Mesothelial cell of epicardium (in vitro differentiated cells): Measurements from ENCODE around the gene ITGA11. TPM values are rescaled to one million over a fixed set of nuclear protein-coding genes. Genes with fewer than 3 reads are reported as not detected.

Experiments used
- DNase-seq, 2 experiments: peaks; one replicate each; pipeline ENCODE4 v3.0.0; 2021; ENCODE audit warnings: low spot score in 2 of 2; ENCODE audit not compliant: unreplicated experiment in 2 of 2
- H3K27ac Mint-ChIP-seq: 2 replicates; pipeline ENCODE4 v1.8.0; 2021; ENCODE audit warnings: mixed read lengths
- H3K27me3 Mint-ChIP-seq: 2 replicates; pipeline ENCODE4 v1.8.0; 2021; ENCODE audit warnings: low read depth, mixed read lengths
- H3K36me3 Mint-ChIP-seq: 2 replicates; pipeline ENCODE4 v1.8.0; 2021; ENCODE audit warnings: mixed read lengths
- H3K4me1 Mint-ChIP-seq: 2 replicates; pipeline ENCODE4 v1.8.0; 2021; ENCODE audit warnings: mixed read lengths
- H3K4me3 Mint-ChIP-seq: 2 replicates; pipeline ENCODE4 v1.8.0; 2021; ENCODE audit warnings: mild to moderate bottlenecking, moderate library complexity, mixed read lengths
- H3K9me3 Mint-ChIP-seq: 2 replicates; pipeline ENCODE4 v1.8.0; 2021; ENCODE audit warnings: mixed read lengths
- total RNA-seq: library from RNA; stranded (reverse); gene quantifications from 3 replicates; pipeline ENCODE4 v1.2.1, GENCODE V29; 2021
- TF ChIP-seq, protein P1 (sequence below): fragments of 200-600 bp; sonication (generic); IDR thresholded peaks from one replicate; pipeline ENCODE4 v1.5.0; 2021; ENCODE audit warnings: antibody characterized with exemption; ENCODE audit not compliant: unreplicated experiment

The ITGA11 gene
- total RNA-seq, 1 donor from 2014 or later = 3.5 TPM

DNA sequence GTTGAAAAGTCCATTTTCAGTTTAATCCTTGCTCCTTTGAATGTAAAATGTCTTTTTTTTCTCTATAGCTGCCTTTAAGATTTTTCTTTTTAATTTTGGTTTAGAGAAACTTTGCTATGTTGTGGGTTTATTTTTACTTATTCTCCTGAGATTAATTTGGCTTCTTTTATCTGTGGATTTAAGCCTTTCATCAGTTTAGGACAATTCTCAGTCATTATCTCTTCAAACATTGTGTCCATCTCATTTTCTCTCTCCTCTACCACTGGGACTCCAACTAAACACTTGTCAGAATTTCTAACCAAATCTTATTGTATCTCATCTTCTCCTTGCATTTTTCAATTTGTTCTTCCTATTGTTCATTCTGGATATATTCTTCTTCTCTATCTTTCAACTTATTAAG lies 12.4 kb upstream of the ITGA11 start:
- Mint-ChIP-seq H3K4me1 (peaks cover 4% of the 10 kb centered on the region), H3K27ac (no peak overlapping the region), H3K9me3 (peaks cover 7% of the 10 kb centered on the region), H3K36me3 (no peaks in the 10 kb centered on the region), H3K4me3 (no peak overlapping the region), H3K27me3 (peaks cover 54% of the 10 kb centered on the region)
- DNase-seq = no peak
- TF ChIP-seq, protein P1, sequence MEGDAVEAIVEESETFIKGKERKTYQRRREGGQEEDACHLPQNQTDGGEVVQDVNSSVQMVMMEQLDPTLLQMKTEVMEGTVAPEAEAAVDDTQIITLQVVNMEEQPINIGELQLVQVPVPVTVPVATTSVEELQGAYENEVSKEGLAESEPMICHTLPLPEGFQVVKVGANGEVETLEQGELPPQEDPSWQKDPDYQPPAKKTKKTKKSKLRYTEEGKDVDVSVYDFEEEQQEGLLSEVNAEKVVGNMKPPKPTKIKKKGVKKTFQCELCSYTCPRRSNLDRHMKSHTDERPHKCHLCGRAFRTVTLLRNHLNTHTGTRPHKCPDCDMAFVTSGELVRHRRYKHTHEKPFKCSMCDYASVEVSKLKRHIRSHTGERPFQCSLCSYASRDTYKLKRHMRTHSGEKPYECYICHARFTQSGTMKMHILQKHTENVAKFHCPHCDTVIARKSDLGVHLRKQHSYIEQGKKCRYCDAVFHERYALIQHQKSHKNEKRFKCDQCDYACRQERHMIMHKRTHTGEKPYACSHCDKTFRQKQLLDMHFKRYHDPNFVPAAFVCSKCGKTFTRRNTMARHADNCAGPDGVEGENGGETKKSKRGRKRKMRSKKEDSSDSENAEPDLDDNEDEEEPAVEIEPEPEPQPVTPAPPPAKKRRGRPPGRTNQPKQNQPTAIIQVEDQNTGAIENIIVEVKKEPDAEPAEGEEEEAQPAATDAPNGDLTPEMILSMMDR = no peak

DNA sequence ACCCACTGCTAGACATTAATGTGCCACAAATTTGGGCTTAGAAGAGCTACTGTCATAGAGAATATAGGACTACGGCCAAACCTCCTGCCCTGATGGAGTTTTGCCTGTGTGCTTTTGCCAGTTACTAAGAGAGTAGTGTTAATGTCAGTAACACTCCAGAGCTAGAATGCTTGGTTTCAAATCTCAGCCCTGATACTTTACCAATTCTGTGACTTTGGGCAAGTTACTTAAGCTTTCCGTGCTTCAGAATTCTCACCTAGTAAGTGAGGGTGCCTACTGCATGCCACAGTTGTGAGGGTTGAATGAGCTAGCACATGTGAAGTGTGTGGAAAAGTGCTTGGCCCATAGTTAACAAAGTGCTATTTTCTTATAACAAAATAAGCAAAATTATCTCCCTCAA lies 10.9 kb upstream of the ITGA11 start:
- peaks cover 4% of the 10 kb centered on the region for H3K4me1 Mint-ChIP-seq
- H3K9me3 Mint-ChIP-seq = peaks cover 7% of the 10 kb centered on the region
- no peaks in the 10 kb centered on the region for H3K36me3 Mint-ChIP-seq
- no peak overlapping the region for H3K4me3 Mint-ChIP-seq
- peaks cover 61% of the 10 kb centered on the region for H3K27me3 Mint-ChIP-seq
- H3K27ac Mint-ChIP-seq = no peak overlapping the region
- DNase-seq = no peak
- TF ChIP-seq, protein P1 = no peak

DNA sequence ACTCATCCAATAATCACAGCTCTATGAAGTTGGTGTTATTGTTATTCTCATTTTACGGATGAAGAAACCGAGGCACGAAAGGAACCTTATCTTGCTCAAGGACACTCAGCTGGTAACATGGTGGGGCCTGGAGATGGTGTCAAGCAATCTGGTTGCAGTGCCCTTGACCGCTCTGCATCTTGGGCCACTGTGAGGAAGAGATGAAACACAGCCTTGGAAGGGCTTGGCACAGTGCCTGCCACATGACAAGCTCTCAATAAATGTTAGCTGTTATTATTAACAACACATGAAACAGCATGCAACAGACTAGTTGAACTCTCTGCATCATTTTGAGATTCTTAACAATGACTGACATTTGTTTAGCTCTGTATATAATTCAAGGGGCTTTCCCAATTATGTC lies 10.1 kb upstream of the ITGA11 start:
- Mint-ChIP-seq H3K4me1 (peaks cover 4% of the 10 kb centered on the region), H3K36me3 (no peaks in the 10 kb centered on the region), H3K4me3 (no peak overlapping the region), H3K9me3 (peaks cover 7% of the 10 kb centered on the region), H3K27ac (no peak overlapping the region), H3K27me3 (peaks cover 65% of the 10 kb centered on the region)
- TF ChIP-seq, protein P1 = no peak
- DNase-seq = no peak

DNA sequence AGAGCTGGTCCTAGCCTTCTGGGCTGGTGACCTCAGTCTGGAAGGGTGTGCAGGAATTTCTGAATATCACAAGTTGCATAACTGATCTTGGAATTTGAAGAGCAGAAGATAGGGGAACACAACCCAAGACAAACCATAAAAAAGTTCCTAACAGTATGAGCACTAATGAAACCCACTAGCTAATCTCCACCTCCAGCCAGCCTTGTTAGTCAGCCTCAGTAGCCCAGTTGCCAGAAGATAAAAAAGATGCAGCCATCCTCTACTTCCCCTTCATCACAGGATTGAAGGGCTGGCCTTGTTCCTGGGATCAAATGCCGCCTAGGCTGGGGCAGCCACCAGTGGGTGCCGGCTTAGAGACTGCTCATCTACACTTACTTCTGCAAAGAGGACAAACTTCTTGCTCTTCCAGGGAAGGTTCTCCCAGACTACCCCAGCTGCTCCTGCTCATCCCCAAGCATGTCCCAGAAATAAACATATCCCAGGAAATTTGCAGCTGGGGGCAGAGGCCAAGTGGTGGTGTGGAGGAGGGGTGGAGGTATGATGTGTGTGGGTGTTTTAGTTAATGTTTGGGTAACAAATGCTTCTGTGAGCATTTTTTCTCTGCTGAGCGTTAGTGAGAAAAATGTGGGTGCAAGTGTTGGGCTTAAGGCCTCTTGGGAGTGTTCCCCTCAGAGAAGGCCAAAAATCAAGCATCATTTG lies 9.2 kb upstream of the ITGA11 start:
- DNase-seq = no peak
- no peak overlapping the region for H3K27ac Mint-ChIP-seq
- TF ChIP-seq, protein P1 = no peak

DNA sequence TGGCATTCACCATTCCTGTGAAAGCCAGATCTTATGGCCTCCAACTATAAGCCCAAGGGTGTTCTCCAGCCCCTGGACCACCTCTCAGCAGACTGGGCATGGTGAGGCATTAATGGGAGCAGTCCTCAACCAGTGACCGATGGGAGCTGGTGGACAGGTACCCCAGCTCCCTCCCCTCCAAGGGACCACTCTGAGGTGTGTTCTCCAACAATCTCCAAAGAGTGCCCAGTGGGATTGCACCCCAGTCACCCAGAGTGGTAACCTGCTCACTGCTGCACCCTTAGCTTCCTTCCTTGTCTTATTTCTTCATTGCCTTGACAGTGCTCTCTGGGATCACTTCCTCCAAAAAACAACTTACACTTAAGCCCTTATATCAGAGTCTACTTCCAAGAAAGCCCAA lies 8.2 kb upstream of the ITGA11 start:
- H3K9me3 Mint-ChIP-seq = peaks cover 7% of the 10 kb centered on the region
- H3K4me3 Mint-ChIP-seq = no peak overlapping the region
- TF ChIP-seq, protein P1 = no peak
- H3K4me1 Mint-ChIP-seq = peaks cover 7% of the 10 kb centered on the region
- H3K27ac Mint-ChIP-seq = no peak overlapping the region
- no peak for DNase-seq
- H3K27me3 Mint-ChIP-seq = peaks cover 78% of the 10 kb centered on the region
- H3K36me3 Mint-ChIP-seq = no peaks in the 10 kb centered on the region

More for the DNA sequence above, 9.2 kb upstream of the ITGA11 start:
- Mint-ChIP-seq H3K36me3 (no peaks in the 10 kb centered on the region), H3K4me3 (no peak overlapping the region), H3K4me1 (peaks cover 7% of the 10 kb centered on the region), H3K9me3 (peaks cover 7% of the 10 kb centered on the region), H3K27me3 (peaks cover 73% of the 10 kb centered on the region)

DNA sequence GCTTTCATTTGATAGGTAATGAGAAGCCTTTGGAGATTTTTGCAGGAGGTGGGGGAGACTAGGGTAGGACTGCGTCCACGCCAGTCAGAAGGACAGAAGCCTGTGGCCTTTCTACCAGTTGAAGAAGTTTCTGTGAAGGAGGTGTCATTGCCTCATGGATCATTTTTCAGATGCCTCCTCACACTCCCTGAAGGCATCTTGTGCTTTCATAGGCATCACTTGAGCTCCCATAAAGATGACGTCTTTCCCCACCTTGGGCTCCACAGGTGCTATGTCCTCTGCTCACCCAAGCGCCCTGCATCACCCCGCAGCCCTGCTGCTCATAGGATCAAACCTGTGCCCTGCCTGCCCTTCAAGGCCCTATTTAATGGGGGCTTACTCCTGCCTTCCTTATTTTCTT lies 7.5 kb upstream of the ITGA11 start:
- Mint-ChIP-seq H3K27ac (no peak overlapping the region), H3K9me3 (peaks cover 6% of the 10 kb centered on the region), H3K27me3 (peaks cover 84% of the 10 kb centered on the region), H3K36me3 (no peaks in the 10 kb centered on the region), H3K4me1 (peaks cover 7% of the 10 kb centered on the region), H3K4me3 (no peak overlapping the region)
- no peak for DNase-seq
- TF ChIP-seq, protein P1 = no peak
